T-cell (primary cell): ENCODE results near the gene DGKA. TPM values are rescaled to one million over a fixed set of nuclear protein-coding genes. Genes with fewer than 3 reads are reported as not detected.
"Not testable (repeated sequence)": the region's sequence is repeated elsewhere in the genome, so short reads cannot be mapped to it uniquely, and the experiment has no call there.

Experiments
- ATAC-seq, 4 experiments: fragments of 200-7000 bp in 3 of 4; fragments of 150-1000 bp in 1 of 4; cut with Tn5 transposase; replicated peaks in 1 of 4; 1 replicate in 3 of 4; 2 replicates in 1 of 4; pipeline ENCODE4 v1.10.0; 2021; ENCODE audit warnings: moderate library complexity in 3 of 4, mild to moderate bottlenecking in 2 of 4, moderate number of reproducible peaks in 1 of 4
- CTCF ChIA-PET, 2 donors: fragments of 300-600 bp; sonication (Branson Sonifier 250); formaldehyde crosslinking; loops; one replicate each; lab custom pipeline; 2022; ENCODE audit warnings: antibody characterized with exemption in 2 of 2; lab: Charles Lee
- POLR2A ChIA-PET, 2 donors: fragments of 300-600 bp; sonication (Branson Sonifier 250); formaldehyde crosslinking; loops; one replicate each; lab custom pipeline; 2022; ENCODE audit warnings: antibody characterized with exemption in 2 of 2; lab: Charles Lee
- DNase-seq, 35 experiments: peaks; one replicate each; pipeline versions ENCODE4 v3.0.0 to v3.0.0-alpha.2; 2013 to 2023
- H3K27ac ChIP-seq: one replicate; pipeline ENCODE4 v1.5.1; 2013; ENCODE audit warnings: low read length
- H3K27me3 ChIP-seq, 2 experiments: replicated peaks in 1 of 2; 1 replicate in 1 of 2; 2 replicates in 1 of 2; pipeline versions ENCODE4 v1.6.1 to v1.7.0; 2013; ENCODE audit warnings: low read length in 1 of 2, mixed read lengths in 1 of 2; ENCODE audit not compliant: control insufficient read depth in 2 of 2, insufficient read depth in 2 of 2; ENCODE audit errors: extremely low read depth in 1 of 2
- H3K36me3 ChIP-seq, 2 donors: 1 replicate in 1 of 2; 2 replicates in 1 of 2; pipeline versions ENCODE4 v1.6.1 to v1.7.0; 2013; ENCODE audit warnings: low read length in 1 of 2; ENCODE audit not compliant: control insufficient read depth in 2 of 2, insufficient read depth in 1 of 2; ENCODE audit errors: extremely low read depth in 1 of 2
- H3K4me1 ChIP-seq, 2 experiments: 1 replicate in 1 of 2; 2 replicates in 1 of 2; pipeline versions ENCODE4 v1.6.1 to v1.7.0; 2013; ENCODE audit warnings: low read length in 2 of 2, mixed read lengths in 1 of 2; ENCODE audit not compliant: insufficient read depth in 2 of 2, control insufficient read depth in 1 of 2; ENCODE audit errors: extremely low read depth in 1 of 2
- H3K4me3 ChIP-seq, 2 donors: 1 replicate in 1 of 2; 2 replicates in 1 of 2; pipeline versions ENCODE4 v1.5.1 to v1.7.0; 2013; ENCODE audit warnings: mild to moderate bottlenecking in 2 of 2, low read length in 1 of 2, moderate library complexity in 1 of 2; ENCODE audit not compliant: control insufficient read depth in 1 of 2; ENCODE audit errors: extremely low read depth in 1 of 2
- H3K9me3 ChIP-seq: 2 replicates; pipeline ENCODE4 v1.7.0; 2013
- H3K27ac Mint-ChIP-seq, 2 donors: one replicate each; pipeline ENCODE4 v1.8.0; 2020 to 2021; ENCODE audit warnings: mild to moderate bottlenecking in 2 of 2, mixed read lengths in 2 of 2
- H3K27me3 Mint-ChIP-seq, 2 donors: one replicate each; pipeline ENCODE4 v1.8.0; 2021 to 2022; ENCODE audit warnings: mixed read lengths in 2 of 2
- H3K36me3 Mint-ChIP-seq: one replicate; pipeline ENCODE4 v1.8.0; 2021; ENCODE audit warnings: mixed read lengths
- H3K4me1 Mint-ChIP-seq, 3 donors: one replicate each; pipeline ENCODE4 v1.8.0; 2020 to 2022; ENCODE audit warnings: mixed read lengths in 3 of 3, mild to moderate bottlenecking in 1 of 3
- H3K4me3 Mint-ChIP-seq, 3 donors: one replicate each; pipeline ENCODE4 v1.8.0; 2020 to 2022; ENCODE audit warnings: mild to moderate bottlenecking in 3 of 3, mixed read lengths in 3 of 3, moderate library complexity in 3 of 3
- H3K9me3 Mint-ChIP-seq, 3 donors: one replicate each; pipeline ENCODE4 v1.8.0; 2020 to 2022; ENCODE audit warnings: mixed read lengths in 3 of 3
- WGBS: methylation state at CpG from one replicate; pipeline ENCODE4 v1.1.5; 2013; ENCODE audit warnings: missing lambda C conversion rate; ENCODE audit not compliant: insufficient coverage; 5-methylcytosine and 5-hydroxymethylcytosine counted together
- total RNA-seq, 35 experiments: library from RNA in 6 of 35; stranded (reverse) in 6 of 35; fragments of 120-200 nt in 1 of 35; gene quantifications; one replicate each; pipeline versions ENCODE4 v1.2.1 to v1.2.4 and lab custom pipeline; 2013 to 2026

The DGKA gene
- total RNA-seq, 5 donors from 2014 or later (not counting 1 experiment from before 2014, with no cell fraction given), result 896 to 1,314 (median 1,231) TPM

DNA sequence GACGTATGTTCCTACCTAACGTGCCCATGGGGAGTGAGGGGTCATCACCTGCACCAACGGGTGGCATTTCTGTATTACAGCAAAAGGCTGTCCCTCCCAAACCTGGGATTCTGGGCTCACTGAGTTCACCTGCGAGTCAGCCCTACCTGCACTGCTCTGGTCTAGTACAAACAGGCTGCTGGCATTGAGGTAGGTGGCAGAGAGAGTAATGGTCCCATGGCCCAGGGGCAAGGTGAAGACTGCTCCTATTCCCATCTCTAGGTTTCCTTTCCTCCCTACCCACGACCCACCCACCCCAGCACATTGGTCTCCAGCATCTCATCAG, 66.5 kb downstream of the DGKA start:
- H3K9me3 ChIP-seq, result no peaks in the 10 kb centered on the region
- H3K9me3 Mint-ChIP-seq, result no peaks in the 10 kb centered on the region
- H3K36me3 Mint-ChIP-seq, result peaks cover 7% of the 10 kb centered on the region
- peaks cover 0 to 9% of the 10 kb centered on the region in 2 donors for H3K27me3 Mint-ChIP-seq
- peaks cover 6 to 20% of the 10 kb centered on the region in 2 donors for H3K36me3 ChIP-seq
- H3K4me1 Mint-ChIP-seq, result peaks cover 21 to 24% (median 22%) of the 10 kb centered on the region in 3 donors
- no peak for DNase-seq
- peak overlapping the region in 1 of 2 donors; percentile 23 for H3K27ac Mint-ChIP-seq
- peak overlapping the region; percentile 46 to 66 (median 56) for H3K4me3 Mint-ChIP-seq
- ChIA-PET CTCF (interaction anchor here (0.5 to 2.5 kb wide), 9 partner anchors 8 to 85 kb away, joined by 3 to 9 read pairs (median 5); no protein-coding TSS in a partner anchor), POLR2A (no interaction called here)
- H3K4me1 ChIP-seq, result peaks cover 0 to 16% of the 10 kb centered on the region in 2 experiments
- WGBS, result 26% methylated on average over 4 of the region's 5 CpGs
- peak in 3 of 4 experiments; percentile 21 to 52 (median 32) for ATAC-seq
- peak overlapping the region in 1 of 2 donors; percentile 17 for H3K4me3 ChIP-seq
- peaks cover 0 to 22% of the 10 kb centered on the region in 2 experiments for H3K27me3 ChIP-seq
- H3K27ac ChIP-seq, result no peak overlapping the region

DNA sequence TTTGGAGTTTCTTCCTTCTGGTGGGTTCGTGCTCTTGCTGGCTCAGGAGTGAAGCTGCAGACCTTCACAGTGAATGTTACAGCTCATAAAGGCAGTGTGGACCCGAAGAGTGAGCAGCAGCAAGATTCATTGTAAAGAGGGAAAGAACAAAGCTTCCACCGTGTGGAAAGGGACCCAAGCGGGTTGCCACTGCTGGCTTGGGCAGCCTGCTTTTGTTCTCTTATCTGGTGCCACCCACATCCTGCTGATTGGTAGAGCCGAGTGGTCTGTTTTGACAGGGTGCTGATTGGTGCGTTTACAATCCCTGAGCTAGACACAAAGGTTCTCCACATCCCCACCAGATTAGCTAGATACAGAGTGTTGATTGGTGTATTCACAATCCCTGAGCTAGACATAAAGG, 68.6 kb downstream of the DGKA start:
- ATAC-seq, H3K4me3 ChIP-seq, H3K36me3 Mint-ChIP-seq, H3K9me3 ChIP-seq, H3K36me3 ChIP-seq, H3K9me3 Mint-ChIP-seq, DNase-seq, POLR2A ChIA-PET, H3K4me3 Mint-ChIP-seq, H3K27ac ChIP-seq, H3K27me3 Mint-ChIP-seq: not testable (repeated sequence)
- H3K4me1 ChIP-seq, result peaks cover 0 to 16% of the 10 kb centered on the region in 2 experiments
- Mint-ChIP-seq H3K27ac (peak overlapping the region in 1 of 2 donors; percentile 16), H3K4me1 (peaks cover 21 to 24% (median 22%) of the 10 kb centered on the region in 3 donors)
- H3K27me3 ChIP-seq, result peaks cover 0 to 22% of the 10 kb centered on the region in 2 experiments
- CTCF ChIA-PET, result interaction anchor here in 1 of 2 donors (0.6 kb wide), 1 partner anchor 46 kb away, joined by 3 read pairs; no protein-coding TSS in a partner anchor
- no CpG with 5 or more reads among the region's 6 CpGs for WGBS

GRCh38 chr12:55999999-56000540, 69.1 kb downstream of the DGKA start:
- H3K9me3 ChIP-seq, DNase-seq, H3K4me3 ChIP-seq, ATAC-seq, H3K27ac ChIP-seq, H3K4me3 Mint-ChIP-seq, H3K27ac Mint-ChIP-seq, H3K27me3 Mint-ChIP-seq, H3K9me3 Mint-ChIP-seq, H3K36me3 ChIP-seq, POLR2A ChIA-PET, H3K36me3 Mint-ChIP-seq: not testable (repeated sequence)
- Histone ChIP-seq H3K27me3 (peaks cover 0 to 24% of the 10 kb centered on the region in 2 experiments), H3K4me1 (peaks cover 0 to 16% of the 10 kb centered on the region in 2 experiments)
- peaks cover 21 to 24% (median 23%) of the 10 kb centered on the region in 3 donors for H3K4me1 Mint-ChIP-seq
- 95% methylated on average over 19 of the region's 33 CpGs for WGBS
- CTCF ChIA-PET, result interaction anchor here in 1 of 2 donors (0.6 kb wide), 1 partner anchor 47 kb away, joined by 3 read pairs; no protein-coding TSS in a partner anchor

DNA sequence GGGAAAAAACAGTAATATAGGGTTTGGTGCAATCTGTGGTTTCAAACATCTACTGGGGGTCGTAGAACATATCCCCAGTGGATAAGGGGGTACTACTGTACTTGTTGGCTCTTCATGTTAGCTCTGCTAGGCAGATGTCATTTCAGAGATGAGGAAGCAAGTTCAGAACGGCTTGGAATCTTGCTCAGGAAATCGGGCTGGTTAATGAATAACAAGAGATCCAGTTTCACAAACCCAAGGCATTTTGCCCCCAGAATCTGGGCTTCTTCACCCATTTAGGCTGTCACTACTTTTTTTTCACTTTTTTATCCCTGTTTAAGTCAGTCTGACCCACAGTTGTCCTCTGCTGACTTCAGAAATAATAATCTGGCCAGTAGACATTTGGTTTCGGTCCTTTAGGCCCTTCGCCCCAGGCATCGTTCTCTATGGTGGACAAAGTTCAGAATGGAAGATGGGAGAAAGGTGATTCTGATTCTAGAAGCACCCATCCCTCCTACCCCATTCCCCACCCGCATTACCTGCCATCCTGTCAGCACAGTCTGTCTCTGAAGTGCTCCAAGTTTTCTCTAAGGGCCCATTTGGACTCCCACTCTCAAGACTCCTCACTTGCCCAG, 70.6 kb downstream of the DGKA start:
- Mint-ChIP-seq H3K36me3 (no peaks in the 10 kb centered on the region), H3K4me3 (no peak overlapping the region), H3K4me1 (peaks cover 20 to 25% (median 22%) of the 10 kb centered on the region in 3 donors), H3K9me3 (no peaks in the 10 kb centered on the region), H3K27me3 (peaks cover 0 to 9% of the 10 kb centered on the region in 2 donors), H3K27ac (no peak overlapping the region)
- DNase-seq (no peak), ATAC-seq (no peak)
- ChIA-PET CTCF (no interaction called here), POLR2A (no interaction called here)
- peaks cover 0 to 22% of the 10 kb centered on the region in 2 experiments for H3K27me3 ChIP-seq
- no peaks in the 10 kb centered on the region for H3K9me3 ChIP-seq
- peaks cover 0 to 13% of the 10 kb centered on the region in 2 experiments for H3K4me1 ChIP-seq
- H3K27ac ChIP-seq, result no peak overlapping the region
- no peak overlapping the region for H3K4me3 ChIP-seq
- WGBS, result 68% methylated on average over 3 of the region's 7 CpGs
- H3K36me3 ChIP-seq, result no peaks in the 10 kb centered on the region

DNA sequence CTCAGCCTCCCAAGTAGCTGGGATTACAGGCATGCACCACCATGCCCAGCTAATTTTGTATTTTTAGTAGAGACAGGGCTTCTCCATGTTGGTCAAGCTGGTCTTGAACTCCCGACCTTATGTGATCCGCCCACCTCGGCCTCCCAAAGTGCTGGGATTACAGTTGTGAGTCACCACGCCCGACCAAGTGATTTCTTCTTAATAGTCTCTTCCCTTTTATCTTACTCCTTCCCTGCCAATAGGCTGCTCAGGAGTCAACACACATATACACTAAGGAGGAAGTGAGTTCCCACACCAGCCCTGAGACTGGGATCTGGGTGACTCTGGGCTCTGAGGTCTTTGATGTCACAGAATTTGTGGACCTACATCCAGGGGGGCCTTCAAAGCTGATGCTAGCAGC, 72.4 kb downstream of the DGKA start:
- H3K36me3 Mint-ChIP-seq, H3K9me3 Mint-ChIP-seq, H3K36me3 ChIP-seq, DNase-seq, H3K4me3 ChIP-seq, H3K27ac ChIP-seq, H3K4me3 Mint-ChIP-seq, H3K27me3 Mint-ChIP-seq, CTCF ChIA-PET, POLR2A ChIA-PET, H3K27me3 ChIP-seq, ATAC-seq, H3K9me3 ChIP-seq: not testable (repeated sequence)
- Mint-ChIP-seq H3K4me1 (peaks cover 22 to 25% (median 22%) of the 10 kb centered on the region in 3 donors), H3K27ac (peak overlapping the region in 1 of 2 donors; percentile 22)
- 91% methylated on average over 4 of the region's 5 CpGs for WGBS
- H3K4me1 ChIP-seq, result peaks cover 6 to 16% of the 10 kb centered on the region in 2 experiments
